VCaP (cell line): Measurements from ENCODE around the gene NEGR1.

Experiments used
- H3K27ac ChIP-seq: fragments of 450-650 bp; 2 replicates; pipeline ENCODE4 v1.5.1; 2017
- TF ChIP-seq, protein P1 (sequence below): fragments of 450-650 bp; conservative IDR thresholded peaks from 2 replicates; pipeline ENCODE4 v1.5.1; 2017; ENCODE audit warnings: mild to moderate bottlenecking, moderate library complexity

Gene NEGR1

DNA sequence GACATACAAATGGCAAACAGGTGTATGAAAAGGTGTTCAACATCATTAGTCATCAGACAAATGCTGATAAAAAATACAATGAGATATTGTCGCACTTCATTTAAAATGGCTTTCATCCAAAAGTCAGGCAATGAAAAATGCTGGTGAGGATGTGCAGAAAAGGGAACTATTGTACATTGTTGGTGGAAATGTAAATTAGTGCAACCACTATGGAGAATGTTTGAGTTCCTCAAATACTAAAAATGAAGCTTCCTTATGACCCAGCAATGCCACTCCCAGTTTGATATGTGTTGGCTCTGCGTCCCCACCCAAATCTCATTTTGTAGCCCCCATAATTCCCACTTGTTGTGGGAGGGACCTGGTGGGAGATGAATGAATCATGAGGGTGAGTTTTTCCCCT, 891.8 kb downstream of the NEGR1 start:
- no peak overlapping the region for H3K27ac ChIP-seq

DNA sequence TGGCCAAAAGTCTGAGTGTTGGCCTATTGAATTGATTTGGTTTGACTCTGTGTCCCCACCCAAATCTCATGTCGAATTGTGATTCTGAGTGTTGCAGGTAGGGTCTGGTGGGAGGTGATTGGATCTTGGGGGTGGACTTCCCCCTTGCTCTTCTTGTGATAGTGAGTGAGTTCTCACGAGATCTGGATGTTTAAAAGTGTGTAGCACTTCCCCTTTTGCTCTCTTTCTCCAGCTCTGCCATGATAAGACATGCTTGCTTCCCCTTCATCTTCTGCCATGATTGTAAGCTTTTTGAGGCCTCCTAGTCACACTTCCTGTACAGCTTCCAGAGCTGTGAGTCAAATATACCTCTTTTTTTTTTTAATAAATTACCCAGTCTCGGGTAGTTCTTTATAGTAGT, 904.5 kb downstream of the NEGR1 start:
- TF ChIP-seq, protein P1, sequence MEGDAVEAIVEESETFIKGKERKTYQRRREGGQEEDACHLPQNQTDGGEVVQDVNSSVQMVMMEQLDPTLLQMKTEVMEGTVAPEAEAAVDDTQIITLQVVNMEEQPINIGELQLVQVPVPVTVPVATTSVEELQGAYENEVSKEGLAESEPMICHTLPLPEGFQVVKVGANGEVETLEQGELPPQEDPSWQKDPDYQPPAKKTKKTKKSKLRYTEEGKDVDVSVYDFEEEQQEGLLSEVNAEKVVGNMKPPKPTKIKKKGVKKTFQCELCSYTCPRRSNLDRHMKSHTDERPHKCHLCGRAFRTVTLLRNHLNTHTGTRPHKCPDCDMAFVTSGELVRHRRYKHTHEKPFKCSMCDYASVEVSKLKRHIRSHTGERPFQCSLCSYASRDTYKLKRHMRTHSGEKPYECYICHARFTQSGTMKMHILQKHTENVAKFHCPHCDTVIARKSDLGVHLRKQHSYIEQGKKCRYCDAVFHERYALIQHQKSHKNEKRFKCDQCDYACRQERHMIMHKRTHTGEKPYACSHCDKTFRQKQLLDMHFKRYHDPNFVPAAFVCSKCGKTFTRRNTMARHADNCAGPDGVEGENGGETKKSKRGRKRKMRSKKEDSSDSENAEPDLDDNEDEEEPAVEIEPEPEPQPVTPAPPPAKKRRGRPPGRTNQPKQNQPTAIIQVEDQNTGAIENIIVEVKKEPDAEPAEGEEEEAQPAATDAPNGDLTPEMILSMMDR, result no peak
- no peak overlapping the region for H3K27ac ChIP-seq

More for the DNA sequence above, 891.8 kb downstream of the NEGR1 start:
- TF ChIP-seq, protein P1, result no peak

DNA sequence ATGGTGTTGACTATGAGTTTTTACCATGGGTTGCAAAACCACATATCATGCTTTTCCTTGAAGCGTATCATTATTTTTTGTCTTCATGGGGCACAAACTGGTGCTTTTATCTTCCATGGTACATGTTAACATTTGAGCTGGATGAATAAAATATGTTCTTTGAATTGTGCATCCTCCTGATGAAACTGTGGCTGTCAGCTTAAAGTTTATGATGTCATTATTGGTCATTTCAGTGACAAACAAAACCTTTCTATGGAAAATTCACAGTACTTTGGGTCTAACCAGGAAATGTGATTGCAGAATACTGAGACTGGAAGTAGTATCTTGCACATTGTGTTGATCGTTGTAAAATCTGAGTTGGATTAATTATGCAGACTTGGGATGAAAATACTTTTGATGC, 909.8 kb downstream of the NEGR1 start:
- TF ChIP-seq, protein P1, result no peak

DNA sequence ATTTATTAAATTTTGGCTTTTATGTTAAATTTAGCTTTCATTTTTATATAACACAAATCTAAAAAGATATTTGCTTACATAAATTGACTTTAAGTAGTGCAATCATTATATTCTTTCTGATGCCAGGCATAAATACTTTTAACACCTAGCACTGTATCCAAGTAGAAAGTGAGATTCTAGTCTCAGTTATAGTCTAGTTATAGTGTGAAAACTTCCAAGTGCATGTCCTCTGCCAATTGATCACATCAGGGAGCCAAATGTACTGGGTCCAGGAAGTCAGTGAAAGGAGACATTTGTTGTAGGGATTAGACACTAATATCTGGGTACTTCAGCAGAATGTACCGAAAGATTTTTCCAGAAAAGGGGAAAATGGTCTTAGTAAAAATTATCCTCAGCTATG, 910.8 kb downstream of the NEGR1 start:
- H3K27ac ChIP-seq, result no peak overlapping the region
- TF ChIP-seq, protein P1, result no peak

More for the DNA sequence above, 909.8 kb downstream of the NEGR1 start:
- no peak overlapping the region for H3K27ac ChIP-seq

DNA sequence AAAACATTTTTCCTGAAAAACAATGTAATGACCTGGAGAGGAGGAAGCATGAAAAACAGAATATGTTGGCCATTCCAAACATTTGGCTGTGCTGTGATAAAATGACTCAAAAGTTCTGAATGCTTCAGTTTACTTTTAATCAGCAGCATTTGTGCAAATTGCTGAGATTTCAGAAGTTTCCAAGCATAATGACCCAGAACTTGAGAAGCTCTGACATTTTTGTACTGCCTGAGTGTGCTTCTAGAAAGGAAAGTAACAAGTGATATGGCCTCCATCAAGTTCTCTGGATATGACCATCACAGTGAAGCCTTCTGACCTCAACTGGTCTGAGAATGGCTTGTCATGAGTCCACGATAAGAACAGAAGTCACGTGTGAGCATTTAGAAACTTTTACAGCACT, 918.1 kb downstream of the NEGR1 start:
- TF ChIP-seq, protein P1, result no peak
- no peak overlapping the region for H3K27ac ChIP-seq

DNA sequence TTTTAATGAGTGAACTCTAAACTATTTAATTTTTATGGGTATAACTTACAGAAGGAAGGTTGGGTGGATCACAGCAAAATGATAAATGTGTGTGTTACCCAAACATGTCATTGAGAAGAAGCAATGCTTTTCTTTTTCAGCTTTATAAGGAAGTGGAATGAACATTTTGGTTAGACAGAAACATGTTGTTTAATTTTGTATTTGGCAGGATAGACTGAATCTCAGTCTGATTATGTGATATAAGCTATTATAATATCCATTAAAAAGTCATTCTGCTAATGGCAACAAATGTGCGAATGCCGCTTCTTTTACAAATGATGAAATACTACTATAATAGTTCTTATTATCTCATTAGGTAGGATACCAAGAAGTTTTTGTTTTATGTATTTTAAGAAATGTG, 919.6 kb downstream of the NEGR1 start:
- TF ChIP-seq, protein P1, result no peak

DNA sequence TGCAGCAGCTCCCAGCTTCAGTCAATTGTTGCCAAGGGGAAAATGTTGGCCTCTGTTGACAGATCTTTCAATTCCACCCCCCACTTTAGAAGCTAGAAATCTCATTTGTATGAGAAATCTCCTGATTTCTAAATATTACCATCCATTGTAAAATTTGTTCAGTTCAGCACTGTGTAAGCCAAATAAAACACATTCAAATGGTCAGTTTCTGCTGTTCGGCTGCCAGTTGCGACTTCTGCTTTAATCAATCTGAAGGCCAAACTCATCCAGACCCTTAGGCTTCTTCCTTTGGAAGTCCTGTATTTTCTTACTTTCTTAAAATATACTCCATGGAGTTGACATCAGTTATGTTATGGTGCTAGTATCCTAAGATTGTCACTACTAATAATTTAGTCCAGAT, 920.3 kb downstream of the NEGR1 start:
- TF ChIP-seq, protein P1, result no peak
- H3K27ac ChIP-seq, result no peak overlapping the region

More for the DNA sequence above, 919.6 kb downstream of the NEGR1 start:
- no peak overlapping the region for H3K27ac ChIP-seq
